ENCODE measurements around the gene FSTL1.

DNA sequence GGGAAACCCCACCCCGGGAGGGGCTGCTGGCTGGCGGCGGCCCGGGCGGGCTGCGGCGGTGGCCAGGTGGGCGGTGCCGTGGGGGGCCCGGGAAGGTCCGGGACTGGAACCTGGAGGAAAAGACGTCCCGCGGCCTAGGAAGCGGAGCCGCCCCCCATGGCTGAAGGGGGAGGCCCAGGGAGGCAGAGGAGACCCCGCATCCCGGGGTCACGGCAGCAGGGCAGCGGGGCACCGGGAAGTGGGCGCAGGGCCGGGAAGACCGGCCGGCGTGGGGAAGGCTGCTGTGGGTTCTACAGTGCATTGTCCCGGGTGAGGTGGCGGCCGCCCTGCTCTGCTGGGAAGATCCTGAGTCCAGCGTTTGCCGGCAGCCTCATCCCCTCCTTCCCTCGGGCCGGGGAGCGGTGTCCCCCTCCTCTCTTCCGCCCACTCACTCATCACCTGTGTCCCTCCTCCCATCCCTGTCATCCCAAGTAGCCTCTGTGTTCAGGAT, 525 bp upstream of the FSTL1 start:
- TF ChIP-seq CTCF (IDR thresholded peaks at IDR 0.05; ENCODE audit: low read length), result no peak
- no peak for TF ChIP-seq EZH2 (IDR thresholded peaks at IDR 0.05; ENCODE audit: borderline replicate concordance, low read length)

Measured in OCI-LY1 (cell line).